Endothelial cell of umbilical vein (primary cell): ENCODE measurements around the gene MIEF1. TPM values are rescaled to one million over a fixed set of nuclear protein-coding genes. Genes with fewer than 3 reads are reported as not detected.

Experiments
- BruUV-seq: library from RNA; stranded (reverse); fragments of 400-500 nt; replicated peaks from 2 replicates; lab custom pipeline; 2021; lab: Mats Ljungman, UMichigan
- CTCF ChIA-PET: fragments of 300-600, 350-600 bp; sonication (Branson Sonifier 250); formaldehyde crosslinking; loops from one replicate; lab custom pipeline; 2021; ENCODE audit warnings: antibody characterized with exemption, inconsistent platforms; lab: Charles Lee
- POLR2A ChIA-PET: fragments of 300-600, 350-600 bp; sonication (Branson Sonifier 250); formaldehyde crosslinking; loops from one replicate; lab custom pipeline; 2021; ENCODE audit warnings: antibody characterized with exemption, inconsistent platforms; lab: Charles Lee
- DNase-seq: peaks from one replicate; pipeline ENCODE4 v3.0.0-alpha.2; 2011; ENCODE audit warnings: low read depth, low spot score
- FAIRE-seq: peaks from 2 replicates; lab custom pipeline; 2011; peaks lifted over from hg19 to GRCh38; lab: Jason Lieb, UNC
- H2AFZ ChIP-seq: 2 replicates; pipeline ENCODE4 v1.6.0; 2012; ENCODE audit warnings: low read depth, low read length, control low read depth, inconsistent platforms
- H3K27ac ChIP-seq: 2 replicates; pipeline ENCODE4 v1.5.1; 2011; ENCODE audit warnings: low read depth, mild to moderate bottlenecking, control low read depth, low read length, moderate library complexity; ENCODE audit not compliant: insufficient read depth
- H3K27me3 ChIP-seq, 2 experiments: 2 replicates each; pipeline versions ENCODE4 v1.6.0 to v1.6.1; 2011; ENCODE audit warnings: low read length in 2 of 2, mixed read lengths in 1 of 2; ENCODE audit not compliant: control insufficient read depth in 2 of 2, insufficient read depth in 2 of 2
- H3K36me3 ChIP-seq, 2 experiments: 2 replicates in 1 of 2; 3 replicates in 1 of 2; pipeline ENCODE4 v1.5.1; 2011; ENCODE audit warnings: low read length in 2 of 2, mild to moderate bottlenecking in 1 of 2, moderate library complexity in 1 of 2; ENCODE audit not compliant: control insufficient read depth in 2 of 2, insufficient read depth in 2 of 2; ENCODE audit errors: extremely low read depth in 1 of 2
- H3K4me1 ChIP-seq: 3 replicates; pipeline ENCODE4 v1.5.1; 2011; ENCODE audit warnings: mild to moderate bottlenecking, low read length; ENCODE audit not compliant: control insufficient read depth, insufficient read depth; ENCODE audit errors: extremely low read depth
- H3K4me2 ChIP-seq: 2 replicates; pipeline ENCODE4 v1.6.1; 2011; ENCODE audit warnings: low read length, control low read depth, mixed read lengths; ENCODE audit not compliant: insufficient read depth
- H3K4me3 ChIP-seq, 3 experiments: fragments of 200-600 bp in 1 of 3; sonication (generic), shearing (Covaris generic) in 1 of 3; replicated peaks in 1 of 3; 2 replicates each; pipeline ENCODE4 v1.5.1; 2011 to 2016; ENCODE audit warnings: control low read depth in 3 of 3, low read length in 3 of 3, mild to moderate bottlenecking in 2 of 3, inconsistent platforms in 1 of 3, low read depth in 1 of 3, moderate library complexity in 1 of 3; ENCODE audit not compliant: insufficient read depth in 1 of 3
- H3K79me2 ChIP-seq: 2 replicates; pipeline ENCODE4 v1.6.0; 2012; ENCODE audit warnings: low read length, inconsistent platforms; ENCODE audit not compliant: control insufficient read depth, insufficient read depth
- H3K9ac ChIP-seq: replicated peaks from 2 replicates; pipeline ENCODE3; 2011; ENCODE audit warnings: low read length, control low read depth; ENCODE audit not compliant: insufficient read depth; ENCODE audit errors: extremely low read depth
- H3K9me1 ChIP-seq: replicated peaks from 3 replicates; pipeline ENCODE4 v1.6.0; 2011; ENCODE audit warnings: mild to moderate bottlenecking, low read length; ENCODE audit not compliant: control insufficient read depth, insufficient read depth; ENCODE audit errors: extremely low read depth
- H3K9me3 ChIP-seq: replicated peaks from 2 replicates; pipeline ENCODE4 v1.5.1; 2012; ENCODE audit warnings: low read length, inconsistent platforms; ENCODE audit not compliant: control insufficient read depth, insufficient read depth
- H4K20me1 ChIP-seq: replicated peaks from 2 replicates; pipeline ENCODE3; 2011; ENCODE audit warnings: mild to moderate bottlenecking, low read length; ENCODE audit not compliant: control insufficient read depth, insufficient read depth; ENCODE audit errors: extremely low read depth
- FOS ChIP-seq: IDR thresholded peaks from 2 replicates; pipeline ENCODE4 v1.6.1; 2011; ENCODE audit warnings: mild to moderate bottlenecking, low read length, moderate library complexity, borderline replicate concordance; ENCODE audit not compliant: insufficient read depth
- JUN ChIP-seq: IDR thresholded peaks from 2 replicates; pipeline ENCODE4 v1.6.1; 2011; ENCODE audit warnings: borderline replicate concordance, low read depth; ENCODE audit not compliant: insufficient read length, insufficient read depth
- MYC ChIP-seq: IDR thresholded peaks from one replicate; pipeline ENCODE4 v1.6.1; 2011; ENCODE audit warnings: mild to moderate bottlenecking, low read depth, low read length
- POLR2AphosphoS5 ChIP-seq: IDR thresholded peaks from 2 replicates; pipeline ENCODE4 v1.6.1; 2012; ENCODE audit warnings: low read depth, mild to moderate bottlenecking, control low read depth, low read length, moderate library complexity; ENCODE audit not compliant: insufficient read depth
- dilution Hi-C: fragments of 300-500 bp; cut with MboI; formaldehyde crosslinking; loops from one replicate; pipeline ENCODE4 v1.15.0; 2019; ENCODE audit warnings: low sequenced_read_pairs; ENCODE audit not compliant: extremely low pct_ligation_motif_present
- intact Hi-C: fragments of 100-400 bp; cut with micrococcal nuclease; formaldehyde crosslinking; loops from one replicate; pipeline ENCODE4 v1.10.0; 2022
- polyA plus RNA-seq, 4 experiments: library from polyadenylated mRNA; depleted of rRNA in 3 of 4; stranded (reverse) in 3 of 4; unstranded in 1 of 4; fragments of >200 nt; gene quantifications; 2 replicates each; pipeline versions ENCODE4 v1.2.1 to v1.2.3, GENCODE V29; 2011 to 2012; ENCODE audit warnings: missing spikeins in 1 of 4
- total RNA-seq: library from RNA; stranded (reverse); gene quantifications from 2 replicates; pipeline ENCODE4 v1.2.3, GENCODE V29; 2021
- TF ChIP-seq, protein P1 (sequence below), 2 donors: IDR thresholded peaks; 1 replicate in 1 of 2; 2 replicates in 1 of 2; pipeline ENCODE4 v1.5.1; 2011; ENCODE audit warnings: low read length in 2 of 2, mild to moderate bottlenecking in 2 of 2, moderate library complexity in 2 of 2, control low read depth in 1 of 2, inconsistent platforms in 1 of 2, low read depth in 1 of 2; ENCODE audit not compliant: insufficient read depth in 1 of 2; ENCODE audit errors: extremely low read depth in 1 of 2

MIEF1 gene
- total and polyA plus RNA-seq, 2 donors (not counting 3 experiments of a cell fraction or from before 2014, with no cell fraction given), result 14.2 to 31.1 TPM

DNA sequence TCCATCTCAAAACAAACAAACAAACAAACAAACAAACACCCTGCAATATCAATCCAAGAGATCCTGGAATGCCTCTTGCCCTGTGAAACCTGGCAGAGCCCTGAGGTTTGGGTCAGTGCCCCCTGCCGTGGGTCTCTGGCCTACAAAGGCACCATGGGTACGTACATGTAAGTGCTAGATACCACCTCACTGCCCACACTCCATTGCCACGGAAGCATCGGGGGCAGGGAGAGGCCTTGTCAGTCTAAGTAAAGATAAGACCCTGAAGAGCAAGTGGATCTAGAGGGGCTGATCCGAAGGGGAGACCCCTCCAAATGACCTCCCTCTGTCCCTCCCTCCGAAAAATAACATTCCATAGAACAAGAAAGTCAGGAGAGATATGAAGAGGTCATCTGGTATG lies 2.0 kb upstream of the MIEF1 start:
- dilution Hi-C loops (no loop called here), intact Hi-C loops (loop anchor here (5.0 kb wide), 1 partner anchor 63 kb away; no protein-coding TSS in a partner anchor)
- Histone ChIP-seq H3K4me1 (peaks cover 12% of the 10 kb centered on the region), H3K4me2 (no peak overlapping the region), H2AFZ (no peak overlapping the region), H3K9me1 (no peaks in the 10 kb centered on the region), H3K9me3 (no peaks in the 10 kb centered on the region), H3K27me3 (peaks cover 0 to 3% of the 10 kb centered on the region in 2 experiments), H3K4me3 (no peak overlapping the region), H3K27ac (no peak overlapping the region), H3K79me2 (peaks cover 24% of the 10 kb centered on the region), H3K9ac (no peak overlapping the region), H3K36me3 (peaks cover 6 to 8% of the 10 kb centered on the region in 2 experiments), H4K20me1 (no peaks in the 10 kb centered on the region)
- POLR2A ChIA-PET, result no interaction called here
- CTCF ChIA-PET, result interaction anchor here (4.9 kb wide), 1 partner anchor 30 kb away, joined by 130 read pairs; the partner anchor contains the start of gene RPS19BP1
- DNase-seq, result no peak
- BruUV-seq, result no TSS peak
- no peak for FAIRE-seq
- no peak for TF ChIP-seq POLR2AphosphoS5
- no peak for TF ChIP-seq JUN
- TF ChIP-seq, protein P1, sequence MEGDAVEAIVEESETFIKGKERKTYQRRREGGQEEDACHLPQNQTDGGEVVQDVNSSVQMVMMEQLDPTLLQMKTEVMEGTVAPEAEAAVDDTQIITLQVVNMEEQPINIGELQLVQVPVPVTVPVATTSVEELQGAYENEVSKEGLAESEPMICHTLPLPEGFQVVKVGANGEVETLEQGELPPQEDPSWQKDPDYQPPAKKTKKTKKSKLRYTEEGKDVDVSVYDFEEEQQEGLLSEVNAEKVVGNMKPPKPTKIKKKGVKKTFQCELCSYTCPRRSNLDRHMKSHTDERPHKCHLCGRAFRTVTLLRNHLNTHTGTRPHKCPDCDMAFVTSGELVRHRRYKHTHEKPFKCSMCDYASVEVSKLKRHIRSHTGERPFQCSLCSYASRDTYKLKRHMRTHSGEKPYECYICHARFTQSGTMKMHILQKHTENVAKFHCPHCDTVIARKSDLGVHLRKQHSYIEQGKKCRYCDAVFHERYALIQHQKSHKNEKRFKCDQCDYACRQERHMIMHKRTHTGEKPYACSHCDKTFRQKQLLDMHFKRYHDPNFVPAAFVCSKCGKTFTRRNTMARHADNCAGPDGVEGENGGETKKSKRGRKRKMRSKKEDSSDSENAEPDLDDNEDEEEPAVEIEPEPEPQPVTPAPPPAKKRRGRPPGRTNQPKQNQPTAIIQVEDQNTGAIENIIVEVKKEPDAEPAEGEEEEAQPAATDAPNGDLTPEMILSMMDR (IDR thresholded peaks at IDR 0.05; ENCODE audit: extremely low read depth in 1 of 2, insufficient read depth in 1 of 2, low read depth in 1 of 2, low read length in 2 of 2), result no peak
- no peak for TF ChIP-seq MYC
- TF ChIP-seq FOS, result no peak
